K562 (cell line): ENCODE data around the gene RAB5A. TPM values are rescaled to one million over a fixed set of nuclear protein-coding genes. Genes with fewer than 3 reads are reported as not detected.
A peak's percentile ranks its signal among the peaks of the same experiment; 100 is the strongest.

ENCODE experiments used
- DACH1 ChIP-seq: fragments of 450-650 bp; IDR thresholded peaks from 2 replicates; pipeline ENCODE4 v1.6.1; 2018; ENCODE audit not compliant: partially characterized antibody
- HDAC2 ChIP-seq: fragments of 450-650 bp; IDR thresholded peaks from 2 replicates; pipeline ENCODE4 v1.6.1; 2016; ENCODE audit warnings: mild to moderate bottlenecking
- MAFG ChIP-seq: fragments of 450-650 bp; conservative IDR thresholded peaks from 2 replicates; pipeline ENCODE4 v1.6.1; 2016; ENCODE audit warnings: missing genetic modification characterization, missing compliant biosample characterization
- MEF2A ChIP-seq: IDR thresholded peaks from 2 replicates; pipeline ENCODE4 v1.6.1; 2011; ENCODE audit warnings: low read depth, mild to moderate bottlenecking, low read length, moderate library complexity; ENCODE audit not compliant: control insufficient read depth
- NCOA2 ChIP-seq, 2 experiments: fragments of 450-650 bp; IDR thresholded peaks; 2 replicates each; pipeline ENCODE4 v1.6.1; 2018; ENCODE audit warnings: mild to moderate bottlenecking in 2 of 2, moderate library complexity in 1 of 2; ENCODE audit not compliant: partially characterized antibody in 2 of 2
- NFIX ChIP-seq: fragments of 250-450 bp; sonication (Bioruptor Pico); IDR thresholded peaks from 2 replicates; pipeline ENCODE4 v1.4.0; 2020; ENCODE audit warnings: low read depth, mild to moderate bottlenecking, moderate library complexity
- PML ChIP-seq: IDR thresholded peaks from 2 replicates; pipeline ENCODE4 v1.6.1; 2012; ENCODE audit warnings: low read length, inconsistent platforms
- PPARD ChIP-seq: fragments of 250-450 bp; sonication (Bioruptor Pico); IDR thresholded peaks from 2 replicates; pipeline ENCODE4 v1.8.0; 2022; ENCODE audit warnings: inconsistent platforms, mild to moderate bottlenecking, moderate library complexity
- STAT5B ChIP-seq: fragments of 250-450 bp; sonication (Bioruptor Pico); IDR thresholded peaks from 2 replicates; pipeline ENCODE4 v1.8.0; 2021; ENCODE audit warnings: mild to moderate bottlenecking, inconsistent platforms
- TCF3 ChIP-seq: sonication (generic); formaldehyde crosslinking; IDR thresholded peaks from 2 replicates; pipeline ENCODE4 v1.4.0; 2020; ENCODE audit warnings: mild to moderate bottlenecking, missing genetic modification reagents
- WHSC1 ChIP-seq: IDR thresholded peaks from one replicate; pipeline ENCODE4 v1.6.1; 2012; ENCODE audit warnings: low read length, control low read depth, inconsistent platforms
- ZFX ChIP-seq: sonication (generic); formaldehyde crosslinking; IDR thresholded peaks from 2 replicates; pipeline ENCODE4 v1.8.0; 2022; ENCODE audit warnings: mild to moderate bottlenecking, missing genetic modification reagents, moderate library complexity
- ZNF133 ChIP-seq: fragments of 250-450 bp; sonication (Bioruptor Pico); IDR thresholded peaks from 2 replicates; pipeline ENCODE4 v1.4.0; 2020; ENCODE audit warnings: mild to moderate bottlenecking
- ZNF444 ChIP-seq: fragments of 250-450 bp; sonication (Bioruptor Pico); IDR thresholded peaks from 2 replicates; pipeline ENCODE4 v1.4.0; 2020; ENCODE audit warnings: mild to moderate bottlenecking, moderate library complexity
- ZNF695 ChIP-seq: fragments of 450-650 bp; formaldehyde crosslinking; IDR thresholded peaks from 2 replicates; pipeline ENCODE4 v1.4.0; 2020; ENCODE audit warnings: mild to moderate bottlenecking, moderate library complexity
- ZNF707 ChIP-seq: fragments of 250-450 bp; sonication (Bioruptor Pico); conservative IDR thresholded peaks from 2 replicates; pipeline ENCODE4 v1.8.0; 2022; ENCODE audit warnings: inconsistent platforms, mild to moderate bottlenecking, moderate library complexity
- ZNF75A ChIP-seq: fragments of 450-650 bp; formaldehyde crosslinking; IDR thresholded peaks from 2 replicates; pipeline ENCODE4 v1.4.0; 2020; ENCODE audit warnings: mild to moderate bottlenecking
- ZNF76 ChIP-seq: fragments of 250-450 bp; sonication (Bioruptor Pico); IDR thresholded peaks from 2 replicates; pipeline ENCODE4 v1.4.0; 2020; ENCODE audit warnings: mild to moderate bottlenecking, moderate library complexity, borderline replicate concordance
- polyA plus RNA-seq, 8 experiments: library from polyadenylated mRNA; depleted of rRNA in 4 of 8; stranded (reverse) in 5 of 8; unstranded in 3 of 8; fragments of >200 nt; fragmentation: Nextera tagmentation in 2 of 8; fragmentation: Illumina TruSeq in 1 of 8; extraction: Ambion mirVana in 2 of 8; extraction: Trizol in 1 of 8; gene quantifications; 2 replicates each; pipeline versions ENCODE4 v1.2.1 to v1.2.3, GENCODE V29; 2011 to 2014; ENCODE audit warnings: inconsistent platforms in 1 of 8, missing spikeins in 1 of 8
- total RNA-seq, 7 experiments: library from RNA; depleted of rRNA in 6 of 7; stranded (reverse); fragments of >200 nt in 6 of 7; fragmentation: Illumina TruSeq in 2 of 7; extraction: Trizol in 2 of 7; gene quantifications; 2 replicates each; pipeline versions ENCODE4 v1.2.1 to v1.2.3, GENCODE V29; 2011 to 2021; ENCODE audit warnings: low replicate concordance in 1 of 7
- TF ChIP-seq, protein P1 (sequence below): sonication (generic); IDR thresholded peaks from 2 replicates; pipeline ENCODE4 v1.6.1; 2016
- TF ChIP-seq, protein P2 (sequence below): fragments of 150-350 bp; IDR thresholded peaks from 2 replicates; pipeline ENCODE4 v1.6.1; 2014; ENCODE audit warnings: low read depth, mild to moderate bottlenecking, low read length, borderline replicate concordance
- TF ChIP-seq, protein P3 (sequence below): sonication (generic); formaldehyde crosslinking; IDR thresholded peaks from 2 replicates; pipeline ENCODE4 v1.8.0; 2022; ENCODE audit warnings: mild to moderate bottlenecking, low read depth, missing genetic modification reagents
- TF ChIP-seq, protein P4 (sequence below): fragments of 450-650 bp; formaldehyde crosslinking; IDR thresholded peaks from 2 replicates; pipeline ENCODE4 v1.4.0; 2020; ENCODE audit warnings: mild to moderate bottlenecking
- TF ChIP-seq, protein P5 (sequence below): fragments of 450-650 bp; formaldehyde crosslinking; IDR thresholded peaks from 2 replicates; pipeline ENCODE4 v1.4.0; 2022; ENCODE audit warnings: mild to moderate bottlenecking, moderate library complexity

Gene RAB5A
- total and polyA plus RNA-seq, 9 of the 15 experiments (the other 6 are each of a cell fraction or from before 2014, with no cell fraction given) = 28.3 to 64.2 (median 49.0) TPM

DNA sequence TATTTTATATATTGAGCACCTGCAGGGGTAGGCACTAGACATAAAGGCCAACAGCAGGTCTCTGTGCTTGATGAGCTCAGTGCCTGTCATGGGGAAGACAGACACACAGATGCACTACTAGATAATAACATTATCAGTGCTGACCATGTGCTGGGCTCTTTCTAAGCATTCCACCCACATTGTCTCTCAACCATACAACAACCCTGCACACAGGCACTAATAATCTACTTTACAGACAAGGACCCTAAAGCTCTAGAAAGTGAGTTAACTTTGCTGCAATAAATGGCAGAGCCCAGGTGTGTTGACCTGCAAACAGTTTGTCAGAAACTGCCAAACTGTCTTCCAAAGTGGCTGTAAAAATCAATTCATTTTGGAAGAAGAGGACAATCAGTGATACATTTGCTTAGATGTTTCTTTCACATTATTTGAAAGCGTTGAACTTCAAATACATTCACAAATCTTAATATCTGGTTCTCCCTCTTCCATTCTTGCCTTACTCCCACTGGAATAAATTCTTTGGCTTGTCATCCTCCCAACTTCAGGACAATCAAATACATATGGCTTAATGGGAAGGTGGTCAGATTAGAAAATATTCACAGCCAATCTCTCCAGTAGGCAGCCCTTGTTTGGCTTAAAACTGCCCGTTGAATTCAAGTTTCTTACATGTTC, 76.2 kb downstream of the RAB5A start (continued):
- TF ChIP-seq, protein P1, sequence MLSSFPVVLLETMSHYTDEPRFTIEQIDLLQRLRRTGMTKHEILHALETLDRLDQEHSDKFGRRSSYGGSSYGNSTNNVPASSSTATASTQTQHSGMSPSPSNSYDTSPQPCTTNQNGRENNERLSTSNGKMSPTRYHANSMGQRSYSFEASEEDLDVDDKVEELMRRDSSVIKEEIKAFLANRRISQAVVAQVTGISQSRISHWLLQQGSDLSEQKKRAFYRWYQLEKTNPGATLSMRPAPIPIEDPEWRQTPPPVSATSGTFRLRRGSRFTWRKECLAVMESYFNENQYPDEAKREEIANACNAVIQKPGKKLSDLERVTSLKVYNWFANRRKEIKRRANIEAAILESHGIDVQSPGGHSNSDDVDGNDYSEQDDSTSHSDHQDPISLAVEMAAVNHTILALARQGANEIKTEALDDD = no peak; the same call in 1 of the 2 replicates
- TF ChIP-seq, protein P2, sequence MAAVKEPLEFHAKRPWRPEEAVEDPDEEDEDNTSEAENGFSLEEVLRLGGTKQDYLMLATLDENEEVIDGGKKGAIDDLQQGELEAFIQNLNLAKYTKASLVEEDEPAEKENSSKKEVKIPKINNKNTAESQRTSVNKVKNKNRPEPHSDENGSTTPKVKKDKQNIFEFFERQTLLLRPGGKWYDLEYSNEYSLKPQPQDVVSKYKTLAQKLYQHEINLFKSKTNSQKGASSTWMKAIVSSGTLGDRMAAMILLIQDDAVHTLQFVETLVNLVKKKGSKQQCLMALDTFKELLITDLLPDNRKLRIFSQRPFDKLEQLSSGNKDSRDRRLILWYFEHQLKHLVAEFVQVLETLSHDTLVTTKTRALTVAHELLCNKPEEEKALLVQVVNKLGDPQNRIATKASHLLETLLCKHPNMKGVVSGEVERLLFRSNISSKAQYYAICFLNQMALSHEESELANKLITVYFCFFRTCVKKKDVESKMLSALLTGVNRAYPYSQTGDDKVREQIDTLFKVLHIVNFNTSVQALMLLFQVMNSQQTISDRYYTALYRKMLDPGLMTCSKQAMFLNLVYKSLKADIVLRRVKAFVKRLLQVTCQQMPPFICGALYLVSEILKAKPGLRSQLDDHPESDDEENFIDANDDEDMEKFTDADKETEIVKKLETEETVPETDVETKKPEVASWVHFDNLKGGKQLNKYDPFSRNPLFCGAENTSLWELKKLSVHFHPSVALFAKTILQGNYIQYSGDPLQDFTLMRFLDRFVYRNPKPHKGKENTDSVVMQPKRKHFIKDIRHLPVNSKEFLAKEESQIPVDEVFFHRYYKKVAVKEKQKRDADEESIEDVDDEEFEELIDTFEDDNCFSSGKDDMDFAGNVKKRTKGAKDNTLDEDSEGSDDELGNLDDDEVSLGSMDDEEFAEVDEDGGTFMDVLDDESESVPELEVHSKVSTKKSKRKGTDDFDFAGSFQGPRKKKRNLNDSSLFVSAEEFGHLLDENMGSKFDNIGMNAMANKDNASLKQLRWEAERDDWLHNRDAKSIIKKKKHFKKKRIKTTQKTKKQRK = no peak
- TF ChIP-seq ZNF133 (CRISPR knock-in tag) = no peak
- TF ChIP-seq PPARD (CRISPR knock-in tag) = no peak
- no peak for TF ChIP-seq WHSC1
- TF ChIP-seq ZNF75A = no peak
- peak; percentile 99 for TF ChIP-seq TCF3
- TF ChIP-seq, protein P3, sequence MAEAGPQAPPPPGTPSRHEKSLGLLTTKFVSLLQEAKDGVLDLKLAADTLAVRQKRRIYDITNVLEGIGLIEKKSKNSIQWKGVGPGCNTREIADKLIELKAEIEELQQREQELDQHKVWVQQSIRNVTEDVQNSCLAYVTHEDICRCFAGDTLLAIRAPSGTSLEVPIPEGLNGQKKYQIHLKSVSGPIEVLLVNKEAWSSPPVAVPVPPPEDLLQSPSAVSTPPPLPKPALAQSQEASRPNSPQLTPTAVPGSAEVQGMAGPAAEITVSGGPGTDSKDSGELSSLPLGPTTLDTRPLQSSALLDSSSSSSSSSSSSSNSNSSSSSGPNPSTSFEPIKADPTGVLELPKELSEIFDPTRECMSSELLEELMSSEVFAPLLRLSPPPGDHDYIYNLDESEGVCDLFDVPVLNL = no peak
- TF ChIP-seq ZNF76 (CRISPR knock-in tag) = no peak
- TF ChIP-seq HDAC2 = peak; percentile 86
- no peak for TF ChIP-seq ZNF695 (CRISPR knock-in tag)
- TF ChIP-seq, protein P4, sequence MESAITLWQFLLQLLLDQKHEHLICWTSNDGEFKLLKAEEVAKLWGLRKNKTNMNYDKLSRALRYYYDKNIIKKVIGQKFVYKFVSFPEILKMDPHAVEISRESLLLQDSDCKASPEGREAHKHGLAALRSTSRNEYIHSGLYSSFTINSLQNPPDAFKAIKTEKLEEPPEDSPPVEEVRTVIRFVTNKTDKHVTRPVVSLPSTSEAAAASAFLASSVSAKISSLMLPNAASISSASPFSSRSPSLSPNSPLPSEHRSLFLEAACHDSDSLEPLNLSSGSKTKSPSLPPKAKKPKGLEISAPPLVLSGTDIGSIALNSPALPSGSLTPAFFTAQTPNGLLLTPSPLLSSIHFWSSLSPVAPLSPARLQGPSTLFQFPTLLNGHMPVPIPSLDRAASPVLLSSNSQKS (CRISPR knock-in tag) = no peak
- no peak for TF ChIP-seq ZFX
- TF ChIP-seq MAFG (tag) = no peak
- TF ChIP-seq NCOA2 (IDR thresholded peaks at IDR 0.05; ENCODE audit: partially characterized antibody in 2 of 2) = peak; percentile 74 to 78
- no peak for TF ChIP-seq ZNF707 (CRISPR knock-in tag)
- TF ChIP-seq NFIX (CRISPR knock-in tag) = no peak
- TF ChIP-seq DACH1 = peak; percentile 83
- no peak for TF ChIP-seq MEF2A
- TF ChIP-seq STAT5B (CRISPR knock-in tag) = no peak
- TF ChIP-seq ZNF444 (CRISPR knock-in tag) = no peak
- TF ChIP-seq, protein P5, sequence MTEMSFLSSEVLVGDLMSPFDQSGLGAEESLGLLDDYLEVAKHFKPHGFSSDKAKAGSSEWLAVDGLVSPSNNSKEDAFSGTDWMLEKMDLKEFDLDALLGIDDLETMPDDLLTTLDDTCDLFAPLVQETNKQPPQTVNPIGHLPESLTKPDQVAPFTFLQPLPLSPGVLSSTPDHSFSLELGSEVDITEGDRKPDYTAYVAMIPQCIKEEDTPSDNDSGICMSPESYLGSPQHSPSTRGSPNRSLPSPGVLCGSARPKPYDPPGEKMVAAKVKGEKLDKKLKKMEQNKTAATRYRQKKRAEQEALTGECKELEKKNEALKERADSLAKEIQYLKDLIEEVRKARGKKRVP = peak; percentile 6; the same call in 1 of the 2 replicates
- peak; percentile 99 for TF ChIP-seq PML
